ENCODE results near the gene RANBP9. TPM values are rescaled to one million over a fixed set of nuclear protein-coding genes. Genes with fewer than 3 reads are reported as not detected.

The RANBP9 gene
- total RNA-seq, 4 donors from 2014 or later, result 28.8 to 35.6 (median 32.3) TPM

DNA sequence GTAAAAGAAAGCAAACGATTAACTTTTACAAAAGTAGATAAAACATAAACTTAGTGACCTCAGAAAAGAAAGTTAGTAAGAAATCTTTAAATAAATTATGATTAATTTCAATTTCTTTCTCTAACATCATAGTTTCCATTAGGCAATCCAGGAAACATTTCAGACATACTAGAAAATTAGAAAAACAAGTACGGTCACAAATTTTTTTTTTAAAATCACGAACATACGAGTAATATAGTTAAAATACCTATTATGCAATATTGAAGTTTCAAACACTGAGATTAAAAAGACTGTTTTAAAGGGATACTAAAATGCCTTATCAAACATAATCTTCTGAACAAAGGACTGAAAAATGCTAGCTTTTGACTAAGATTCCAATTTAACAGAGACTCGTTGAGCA is 70.3 kb downstream of the RANBP9 start:
- TF ChIP-seq, protein P1, sequence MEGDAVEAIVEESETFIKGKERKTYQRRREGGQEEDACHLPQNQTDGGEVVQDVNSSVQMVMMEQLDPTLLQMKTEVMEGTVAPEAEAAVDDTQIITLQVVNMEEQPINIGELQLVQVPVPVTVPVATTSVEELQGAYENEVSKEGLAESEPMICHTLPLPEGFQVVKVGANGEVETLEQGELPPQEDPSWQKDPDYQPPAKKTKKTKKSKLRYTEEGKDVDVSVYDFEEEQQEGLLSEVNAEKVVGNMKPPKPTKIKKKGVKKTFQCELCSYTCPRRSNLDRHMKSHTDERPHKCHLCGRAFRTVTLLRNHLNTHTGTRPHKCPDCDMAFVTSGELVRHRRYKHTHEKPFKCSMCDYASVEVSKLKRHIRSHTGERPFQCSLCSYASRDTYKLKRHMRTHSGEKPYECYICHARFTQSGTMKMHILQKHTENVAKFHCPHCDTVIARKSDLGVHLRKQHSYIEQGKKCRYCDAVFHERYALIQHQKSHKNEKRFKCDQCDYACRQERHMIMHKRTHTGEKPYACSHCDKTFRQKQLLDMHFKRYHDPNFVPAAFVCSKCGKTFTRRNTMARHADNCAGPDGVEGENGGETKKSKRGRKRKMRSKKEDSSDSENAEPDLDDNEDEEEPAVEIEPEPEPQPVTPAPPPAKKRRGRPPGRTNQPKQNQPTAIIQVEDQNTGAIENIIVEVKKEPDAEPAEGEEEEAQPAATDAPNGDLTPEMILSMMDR (IDR thresholded peaks at IDR 0.05), result no peak
- no peak for DNase-seq (ENCODE audit: low spot score)
- ATAC-seq (ENCODE audit: low FRiP score), result no peak

DNA sequence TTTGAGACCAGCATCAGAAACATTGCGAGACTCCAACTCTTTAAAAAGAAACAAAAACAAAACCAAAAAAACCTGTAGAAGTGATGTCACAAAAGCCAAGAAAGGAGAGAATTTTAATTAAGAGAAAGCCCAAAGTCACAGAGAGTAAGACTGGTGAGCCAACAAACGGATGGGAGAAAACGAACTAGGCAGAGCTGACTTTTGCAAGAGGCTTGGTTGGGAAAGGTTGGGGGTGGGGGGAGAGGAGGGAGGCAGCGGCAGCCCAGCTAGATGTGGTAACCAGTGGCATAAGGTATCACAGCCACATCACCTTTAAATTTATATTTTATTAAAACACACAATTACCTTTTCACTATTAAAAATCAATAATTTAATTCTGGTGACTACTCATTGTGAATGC is 73.0 kb downstream of the RANBP9 start:
- ATAC-seq (ENCODE audit: low FRiP score) (no peak), DNase-seq (ENCODE audit: low spot score) (no peak)
- TF ChIP-seq, protein P1 (IDR thresholded peaks at IDR 0.05), result no peak

DNA sequence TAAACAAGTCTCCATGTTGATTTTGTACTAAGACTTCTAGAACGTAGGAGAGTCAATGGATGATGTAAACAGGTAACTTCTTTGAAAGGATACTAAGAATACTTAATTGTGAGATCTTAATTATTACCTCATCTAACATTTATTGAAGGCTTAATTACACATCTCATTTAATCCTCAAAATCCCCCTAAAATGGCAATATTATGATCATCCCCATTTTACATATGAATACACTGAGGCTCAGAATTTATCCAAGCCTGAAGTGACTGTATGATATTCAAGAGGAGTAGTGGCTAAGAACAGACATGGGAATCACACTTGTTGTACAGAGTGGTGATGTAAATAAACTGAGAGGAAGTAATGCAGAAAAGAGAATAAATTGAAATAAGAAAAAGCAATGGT is 73.6 kb downstream of the RANBP9 start:
- ATAC-seq (ENCODE audit: low FRiP score) (no peak), DNase-seq (ENCODE audit: low spot score) (no peak)
- TF ChIP-seq, protein P1 (IDR thresholded peaks at IDR 0.05), result no peak

DNA sequence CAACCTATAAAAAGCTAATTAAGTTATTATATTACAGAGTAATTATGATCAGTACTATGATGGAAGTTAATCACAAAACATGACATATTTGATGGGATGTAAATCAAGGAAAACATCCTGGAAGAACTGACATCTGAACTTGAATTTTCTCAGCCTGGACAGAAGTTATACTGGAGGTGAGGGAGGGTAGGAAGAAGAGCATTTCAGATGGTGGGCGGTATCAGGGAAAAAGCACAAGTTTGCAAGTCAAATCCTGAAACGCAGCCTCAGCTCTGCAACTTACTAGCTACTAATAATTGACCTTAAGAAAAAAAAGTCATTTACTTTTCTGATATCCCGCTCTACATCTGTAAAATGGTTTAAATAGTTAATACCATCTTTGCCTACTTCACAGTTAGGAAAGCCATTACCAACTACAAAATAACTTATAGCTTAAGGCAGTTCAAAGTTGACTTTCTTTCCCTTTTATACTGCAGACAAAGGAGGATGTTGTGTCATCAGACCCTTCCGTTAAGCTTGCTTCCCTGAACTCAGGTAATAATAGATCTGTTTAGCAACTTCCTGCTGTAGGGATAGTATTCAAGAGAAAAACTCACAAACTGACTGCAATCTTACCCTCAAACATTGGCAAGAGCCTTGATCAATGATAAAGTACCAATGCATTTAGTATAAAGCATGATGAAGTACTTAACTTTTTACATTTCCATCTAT is 75.5 kb downstream of the RANBP9 start:
- no peak for ATAC-seq (ENCODE audit: low FRiP score)
- TF ChIP-seq, protein P1 (IDR thresholded peaks at IDR 0.05), result no peak

DNA sequence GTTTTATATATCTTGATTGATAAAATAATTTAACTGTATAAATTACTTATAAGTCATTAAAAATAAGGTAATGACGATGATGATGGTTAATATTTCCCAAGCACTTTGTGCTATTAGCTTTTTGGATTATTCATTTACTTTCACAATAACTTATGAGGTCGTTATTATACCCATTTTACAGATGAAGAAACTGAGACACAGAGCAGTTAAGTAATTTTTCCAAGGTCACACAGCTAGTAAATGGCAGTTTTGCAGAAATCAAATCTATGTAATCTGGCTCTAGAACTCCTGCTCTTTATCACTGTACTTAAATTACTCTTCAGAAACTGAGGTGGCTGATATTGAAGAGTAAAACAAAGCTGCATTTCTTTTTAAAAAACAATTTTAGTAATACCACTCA is 78.3 kb downstream of the RANBP9 start:
- TF ChIP-seq, protein P1 (IDR thresholded peaks at IDR 0.05), result no peak
- ATAC-seq (ENCODE audit: low FRiP score) (no peak), DNase-seq (ENCODE audit: low spot score) (no peak)

More for the DNA sequence above, 75.5 kb downstream of the RANBP9 start:
- DNase-seq (ENCODE audit: low spot score), result no peak

DNA sequence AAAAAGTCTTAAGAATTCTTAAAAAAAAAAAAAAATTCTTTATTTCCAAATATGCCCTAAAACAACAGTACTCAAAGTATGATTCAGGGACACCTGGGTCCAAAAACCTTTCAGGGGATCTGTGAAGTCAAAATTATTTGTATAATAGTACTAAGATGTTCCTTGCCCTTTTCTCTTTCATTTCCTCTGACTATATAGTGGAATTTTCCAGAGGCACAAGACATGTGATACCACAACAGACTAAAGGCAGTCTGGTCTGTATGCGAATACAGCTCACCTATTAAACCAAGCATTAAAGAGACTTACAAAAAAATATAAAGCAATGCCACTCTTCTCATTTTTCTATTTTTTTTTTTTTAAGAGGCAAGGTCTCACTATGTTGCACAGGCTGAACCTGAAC is 81.1 kb downstream of the RANBP9 start:
- TF ChIP-seq, protein P1 (IDR thresholded peaks at IDR 0.05), result no peak
- ATAC-seq (ENCODE audit: low FRiP score) (no peak), DNase-seq (ENCODE audit: low spot score) (no peak)

DNA sequence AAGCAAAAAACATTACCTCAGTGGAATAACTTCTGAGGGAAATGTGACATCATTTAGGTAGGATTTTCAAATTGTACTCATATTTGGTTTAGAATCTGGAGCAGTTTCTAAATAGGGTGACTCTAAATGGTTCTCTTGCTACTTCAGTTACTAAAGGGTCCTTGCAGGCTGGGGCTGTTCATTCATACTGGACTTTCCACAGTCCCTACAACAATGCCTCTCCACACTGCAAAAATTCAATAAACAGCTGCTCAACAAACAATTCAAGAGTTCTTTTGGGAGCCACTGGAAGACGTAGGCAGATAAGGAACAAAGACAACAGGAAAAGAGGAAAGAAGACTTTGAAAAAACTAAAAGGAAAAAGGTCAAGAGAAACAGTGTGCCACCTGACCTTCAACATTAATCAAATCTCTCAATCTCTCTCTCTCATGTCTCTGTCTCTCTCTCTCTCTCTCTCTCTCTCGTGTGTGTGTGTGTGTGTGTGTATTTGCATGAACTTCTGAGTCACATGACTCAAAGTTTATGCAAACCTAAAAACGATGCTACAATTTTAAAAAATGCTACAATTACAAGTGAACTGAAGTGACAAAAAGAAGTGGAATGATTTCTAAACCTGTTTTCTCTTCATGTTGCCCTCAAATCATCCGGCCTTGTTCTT is 82.0 kb downstream of the RANBP9 start:
- ATAC-seq (ENCODE audit: low FRiP score), result no peak
- TF ChIP-seq, protein P1 (IDR thresholded peaks at IDR 0.05), result no peak

More for the DNA sequence above, 82.0 kb downstream of the RANBP9 start:
- DNase-seq (ENCODE audit: low spot score), result no peak

Measured in omental fat pad (tissue), 4 donors.